Keratinocyte (primary cell): ENCODE data around the gene NGLY1.

Source experiments
- EZH2 ChIP-seq: IDR thresholded peaks from one replicate; pipeline ENCODE4 v1.6.1; 2012; ENCODE audit warnings: inconsistent platforms, mild to moderate bottlenecking, low read length, moderate library complexity
- TF ChIP-seq, protein P1 (sequence below), 3 experiments: IDR thresholded peaks in 1 of 3; conservative IDR thresholded peaks in 1 of 3; optimal IDR thresholded peaks in 1 of 3; 2 replicates in 2 of 3; 3 replicates in 1 of 3; pipeline versions ENCODE3 to v1.5.1; 2011; ENCODE audit warnings: low read length in 3 of 3, mild to moderate bottlenecking in 3 of 3, moderate library complexity in 2 of 3, control low read depth in 1 of 3, inconsistent platforms in 1 of 3; ENCODE audit not compliant: insufficient read depth in 2 of 3; ENCODE audit errors: extremely low read depth in 1 of 3

DNA sequence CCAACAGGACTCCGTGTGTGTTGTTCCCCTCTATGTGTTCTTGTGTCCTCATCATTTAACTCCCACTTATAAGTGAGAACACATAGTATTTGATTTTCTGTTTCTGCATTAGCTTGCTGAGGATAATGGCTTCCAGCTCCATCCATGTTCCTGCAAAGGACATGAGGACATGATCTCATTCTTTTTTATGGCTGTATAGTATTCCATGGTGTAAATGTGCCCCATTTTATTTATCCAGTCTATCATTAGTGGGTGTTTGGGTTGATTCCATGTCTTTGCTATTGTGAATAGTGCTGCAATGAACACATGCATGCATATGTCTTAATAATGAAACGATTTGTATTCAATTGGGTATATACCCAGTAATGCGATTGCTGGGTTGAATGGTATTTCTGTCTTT lies 90.0 kb downstream of the NGLY1 start:
- TF ChIP-seq, protein P1, sequence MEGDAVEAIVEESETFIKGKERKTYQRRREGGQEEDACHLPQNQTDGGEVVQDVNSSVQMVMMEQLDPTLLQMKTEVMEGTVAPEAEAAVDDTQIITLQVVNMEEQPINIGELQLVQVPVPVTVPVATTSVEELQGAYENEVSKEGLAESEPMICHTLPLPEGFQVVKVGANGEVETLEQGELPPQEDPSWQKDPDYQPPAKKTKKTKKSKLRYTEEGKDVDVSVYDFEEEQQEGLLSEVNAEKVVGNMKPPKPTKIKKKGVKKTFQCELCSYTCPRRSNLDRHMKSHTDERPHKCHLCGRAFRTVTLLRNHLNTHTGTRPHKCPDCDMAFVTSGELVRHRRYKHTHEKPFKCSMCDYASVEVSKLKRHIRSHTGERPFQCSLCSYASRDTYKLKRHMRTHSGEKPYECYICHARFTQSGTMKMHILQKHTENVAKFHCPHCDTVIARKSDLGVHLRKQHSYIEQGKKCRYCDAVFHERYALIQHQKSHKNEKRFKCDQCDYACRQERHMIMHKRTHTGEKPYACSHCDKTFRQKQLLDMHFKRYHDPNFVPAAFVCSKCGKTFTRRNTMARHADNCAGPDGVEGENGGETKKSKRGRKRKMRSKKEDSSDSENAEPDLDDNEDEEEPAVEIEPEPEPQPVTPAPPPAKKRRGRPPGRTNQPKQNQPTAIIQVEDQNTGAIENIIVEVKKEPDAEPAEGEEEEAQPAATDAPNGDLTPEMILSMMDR (optimal IDR thresholded peaks at IDR 0.05 in 1 of 3, IDR thresholded peaks at IDR 0.05 in 1 of 3, conservative IDR thresholded peaks at IDR 0.05 in 1 of 3; ENCODE audit: extremely low read depth in 1 of 3, insufficient read depth in 2 of 3, low read length in 3 of 3), result no peak
- no peak for TF ChIP-seq EZH2
